Heart right ventricle (tissue), 16 donors: ENCODE measurements around the gene CCDC39. TPM values are rescaled to one million over a fixed set of nuclear protein-coding genes. Genes with fewer than 3 reads are reported as not detected.

Experiments used
- ATAC-seq, 8 donors: fragments of 200-7000 bp; cut with Tn5 transposase; one replicate each; pipeline ENCODE4 v1.9.1; 2020; ENCODE audit warnings: mild to moderate bottlenecking in 8 of 8, moderate library complexity in 8 of 8, moderate number of reproducible peaks in 1 of 8
- DNase-seq, 2 donors: peaks; one replicate each; pipeline ENCODE4 v3.0.0-alpha.2; 2020
- H3K27ac ChIP-seq, 10 donors: fragments of 200-600 bp; sonication (generic) in 2 of 10; one replicate each; pipeline versions ENCODE4 v1.5.0 to v1.8.0; 2020 to 2022; ENCODE audit warnings: mild to moderate bottlenecking in 3 of 10
- H3K27me3 ChIP-seq, 7 donors: fragments of 200-600 bp; one replicate each; pipeline ENCODE4 v1.8.0; 2021 to 2022; ENCODE audit warnings: mild to moderate bottlenecking in 2 of 7
- H3K36me3 ChIP-seq, 9 donors: fragments of 200-600 bp; sonication (generic) in 1 of 9; one replicate each; pipeline versions ENCODE4 v1.5.0 to v1.8.0; 2020 to 2022; ENCODE audit warnings: mild to moderate bottlenecking in 2 of 9
- H3K4me1 ChIP-seq, 9 donors: fragments of 200-600 bp; sonication (generic) in 1 of 9; one replicate each; pipeline versions ENCODE4 v1.5.0 to v1.8.0; 2020 to 2022; ENCODE audit warnings: mild to moderate bottlenecking in 4 of 9
- H3K4me3 ChIP-seq, 10 donors: fragments of 200-600 bp; sonication (generic) in 2 of 10; one replicate each; pipeline versions ENCODE4 v1.5.0 to v1.8.0; 2020 to 2022; ENCODE audit warnings: mild to moderate bottlenecking in 7 of 10, moderate library complexity in 2 of 10
- H3K9me3 ChIP-seq, 11 donors: fragments of 200-600 bp in 10 of 11; sonication (generic) in 2 of 11; one replicate each; pipeline versions ENCODE4 v1.5.0 to v1.8.0; 2013 to 2022; ENCODE audit warnings: mild to moderate bottlenecking in 2 of 11, control low read depth in 1 of 11, moderate library complexity in 1 of 11
- CTCF ChIP-seq, 9 donors: fragments of 200-600 bp; sonication (generic) in 2 of 9; IDR thresholded peaks; one replicate each; pipeline versions ENCODE4 v1.5.0 to v1.8.0; 2021 to 2022; ENCODE audit warnings: antibody characterized with exemption in 9 of 9, mild to moderate bottlenecking in 5 of 9, moderate library complexity in 1 of 9
- WGBS, 2 donors: extraction: QIAGEN DNeasy Blood & Tissue Kit; methylation state at CpG; one replicate each; pipeline ENCODE4 v1.1.7; 2013; ENCODE audit warnings: inconsistent platforms in 1 of 2; 5-methylcytosine and 5-hydroxymethylcytosine counted together
- intact Hi-C, 10 donors: fragments of 100-400 bp; cut with DNase I; formaldehyde crosslinking; loops; one replicate each; pipeline versions ENCODE4 v1.11.1 to v1.14.2; 2022
- polyA plus RNA-seq, 2 donors: library from polyadenylated mRNA; stranded (reverse); fragments of 200-250 nt; gene quantifications; one replicate each; pipeline ENCODE4 v1.2.3, GENCODE V29; 2013
- total RNA-seq, 10 donors: library from RNA; stranded (reverse); fragmentation: NEBNext Ultra II Directional in 3 of 10; extraction: Animal tissue kit (Norgen Biotek cat#: 25700) in 3 of 10; gene quantifications; one replicate each; pipeline versions ENCODE4 v1.2.1 to v1.2.4, GENCODE V29; 2021 to 2023
- donor health status: Arrhythmogenic right ventricular cardiomyopathy.
- donor health status: ischemic (EF 13 %, LVEDD 7.1; RV severe dilation, severe dysfunction).
- donor health status: healthy with polysubstance abuse.
- donor health status: DM: no; HTN: yes; CAD: no.
- donor health status: DM: no; HTN: no; CAD: no.
- donor health status: ischemic (EF 25% LVEDD 6.9; RV normal size, moderate dysfunction).
- donor health status: ischemic (EF 25% LVEDD 5.7; RV mildly dilated, moderate dysfunction).
- donor health status: healthy.
- donor health status: DM: yes; HTN: yes; CAD: no.
- donor health status: Ischemic cardiomyopathy.
- donor health status: ischemic (EF 35%, LVEDD 5.7; RV mildly dilated, moderate dysfunction).
- donor health status: nonischemic (EF 11% LVEDD 7.7; RV severe dilation, severe dysfunction).
- donor health status: DM: yes; HTN: yes; CAD: no.
- donor health status: PGD.
- donor health status: ischemic (EF 29% LVEDD 5.4; RV normal size, mild dysfunction).
- donor health status: nonischemic (EF 23%, LVEDD 6.1; RV moderate dilation, normal function).

Gene CCDC39
- total and polyA plus RNA-seq, 12 donors = 0.15 TPM; not detected in 11

GRCh38 chr3:180656406-180656805, 22.9 kb downstream of the CCDC39 start:
- intact Hi-C loops = no loop called here
- H3K27ac ChIP-seq = no peak overlapping the region
- no peak for ATAC-seq
- H3K4me3 ChIP-seq = no peak overlapping the region
- no peak for DNase-seq
- H3K9me3 ChIP-seq = no peaks in the 10 kb centered on the region
- TF ChIP-seq CTCF (IDR thresholded peaks at IDR 0.05) = no peak
- H3K27me3 ChIP-seq = no peaks in the 10 kb centered on the region
- H3K4me1 ChIP-seq = no peaks in the 10 kb centered on the region
- WGBS, 2 donors = 36 to 42% methylated on average over 4 of the region's 4 CpGs
- no peaks in the 10 kb centered on the region for H3K36me3 ChIP-seq

GRCh38 chr3:180646187-180646790, 33.0 kb downstream of the CCDC39 start:
- Histone ChIP-seq H3K27ac (no peak overlapping the region), H3K9me3 (no peaks in the 10 kb centered on the region), H3K27me3 (peaks cover 0 to 11% (median 0%) of the 10 kb centered on the region in 7 donors), H3K4me1 (no peaks in the 10 kb centered on the region), H3K4me3 (no peak overlapping the region), H3K36me3 (no peaks in the 10 kb centered on the region)
- ATAC-seq (no peak), DNase-seq (no peak)
- WGBS, 2 donors = 30 to 39% methylated on average over 1 of the region's 1 CpG
- intact Hi-C loops = loop anchor here in 1 of 10 donors (5.0 kb wide), 1 partner anchor 526 kb away; no protein-coding TSS in a partner anchor
- peak in 3 of 9 donors; percentile 6 to 19 (median 10) for TF ChIP-seq CTCF (IDR thresholded peaks at IDR 0.05)

- Histone ChIP-seq H3K4me1 (no peaks in the 10 kb centered on the region), H3K9me3 (peaks cover 0 to 3% (median 0%) of the 10 kb centered on the region in 11 donors), H3K36me3 (no peaks in the 10 kb centered on the region), H3K27me3 (peaks cover 0 to 5% (median 0%) of the 10 kb centered on the region in 7 donors), H3K27ac (no peak overlapping the region), H3K4me3 (no peak overlapping the region)
- intact Hi-C loops = no loop called here
- no peak for TF ChIP-seq CTCF (IDR thresholded peaks at IDR 0.05)
- DNase-seq (no peak), ATAC-seq (no peak)
Measured at GRCh38 chr3:180640987-180641386, 38.3 kb downstream of the CCDC39 start.

- H3K27me3 ChIP-seq = peaks cover 0 to 12% (median 0%) of the 10 kb centered on the region in 7 donors
- H3K27ac ChIP-seq = no peak overlapping the region
- no peaks in the 10 kb centered on the region for H3K4me1 ChIP-seq
- no peak for TF ChIP-seq CTCF (IDR thresholded peaks at IDR 0.05)
- peaks cover 0 to 3% (median 0%) of the 10 kb centered on the region in 11 donors for H3K9me3 ChIP-seq
- DNase-seq (no peak), ATAC-seq (no peak)
- intact Hi-C loops = no loop called here
- no peaks in the 10 kb centered on the region for H3K36me3 ChIP-seq
- H3K4me3 ChIP-seq = no peak overlapping the region
- WGBS, 2 donors = 15 to 20% methylated on average over 2 of the region's 2 CpGs
Measured at GRCh38 chr3:180633722-180634121, 45.6 kb downstream of the CCDC39 start.
